K562 (cell line): ENCODE results near the gene SORT1. TPM values are rescaled to one million over a fixed set of nuclear protein-coding genes. Genes with fewer than 3 reads are reported as not detected.

Experiments used
- BMI1 ChIP-seq: fragments of 150-350 bp; IDR thresholded peaks from 2 replicates; pipeline ENCODE4 v1.6.1; 2014; ENCODE audit warnings: low read length
- CBFA2T2 ChIP-seq: fragments of 450-650 bp; conservative IDR thresholded peaks from 2 replicates; pipeline ENCODE4 v1.6.1; 2017; ENCODE audit warnings: mild to moderate bottlenecking
- CBX5 ChIP-seq: IDR thresholded peaks from 2 replicates; pipeline ENCODE4 v1.6.1; 2014; ENCODE audit warnings: low read depth, borderline replicate concordance
- COPS2 ChIP-seq: fragments of 450-650 bp; conservative IDR thresholded peaks from 2 replicates; pipeline ENCODE4 v1.6.1; 2016; ENCODE audit warnings: mild to moderate bottlenecking, moderate library complexity
- CREB5 ChIP-seq: fragments of 250-450 bp; sonication (Bioruptor Pico); IDR thresholded peaks from 2 replicates; pipeline ENCODE4 v1.5.0; 2020; ENCODE audit warnings: mild to moderate bottlenecking
- CTBP1 ChIP-seq: fragments of 450-650 bp; IDR thresholded peaks from 2 replicates; pipeline ENCODE4 v1.6.1; 2016; ENCODE audit warnings: borderline replicate concordance
- E2F5 ChIP-seq: sonication (generic); formaldehyde crosslinking; IDR thresholded peaks from 2 replicates; pipeline ENCODE4 v1.8.0; 2022; ENCODE audit warnings: mild to moderate bottlenecking, missing genetic modification reagents
- FOS ChIP-seq: IDR thresholded peaks from 3 replicates; pipeline ENCODE4 v1.6.1; 2011; ENCODE audit not compliant: insufficient read length; ENCODE audit errors: extremely low read depth
- GTF2B ChIP-seq: IDR thresholded peaks from 2 replicates; pipeline ENCODE4 v1.6.1; 2011; ENCODE audit not compliant: insufficient read length; ENCODE audit errors: extremely low read depth
- HMG20B ChIP-seq: fragments of 250-450 bp; sonication (Bioruptor Pico); IDR thresholded peaks from 2 replicates; pipeline ENCODE4 v1.5.0; 2021; ENCODE audit warnings: mild to moderate bottlenecking
- KLF13 ChIP-seq: fragments of 450-650 bp; IDR thresholded peaks from 2 replicates; pipeline ENCODE4 v1.6.1; 2016; ENCODE audit warnings: missing genetic modification characterization, low read depth, mild to moderate bottlenecking, missing compliant biosample characterization, moderate library complexity, borderline replicate concordance
- MLX ChIP-seq, 2 experiments: fragments of 450-650 bp in 1 of 2; sonication (generic) in 1 of 2; formaldehyde crosslinking; conservative IDR thresholded peaks; 2 replicates each; pipeline versions ENCODE4 v1.4.0 to v1.8.1; 2020 to 2022; ENCODE audit warnings: mild to moderate bottlenecking in 1 of 2, missing genetic modification reagents in 1 of 2
- PCBP2 ChIP-seq: fragments of 200-400 bp; formaldehyde crosslinking; IDR thresholded peaks from 2 replicates; pipeline ENCODE4 v1.6.1; 2018; ENCODE audit warnings: low read length, low read depth, mild to moderate bottlenecking, moderate library complexity; ENCODE audit not compliant: poor library complexity, severe bottlenecking
- RBM15 ChIP-seq: fragments of 200-400 bp; formaldehyde crosslinking; IDR thresholded peaks from 2 replicates; pipeline ENCODE4 v1.6.1; 2018; ENCODE audit warnings: mild to moderate bottlenecking, low read length, moderate library complexity; ENCODE audit not compliant: insufficient read depth
- SP1 ChIP-seq: sonication (generic); formaldehyde crosslinking; IDR thresholded peaks from 2 replicates; pipeline ENCODE4 v1.8.1; 2022; ENCODE audit warnings: mild to moderate bottlenecking, missing genetic modification reagents
- TAF15 ChIP-seq: fragments of 200-400 bp; formaldehyde crosslinking; IDR thresholded peaks from 2 replicates; pipeline ENCODE4 v1.6.1; 2017; ENCODE audit warnings: mild to moderate bottlenecking, low read depth, low read length, moderate library complexity
- ZNF311 ChIP-seq: fragments of 250-450 bp; sonication (Bioruptor Pico); IDR thresholded peaks from 2 replicates; pipeline ENCODE4 v1.4.0; 2020; ENCODE audit warnings: mild to moderate bottlenecking, moderate library complexity
- ZNF354B ChIP-seq: fragments of 250-450 bp; sonication (Bioruptor Pico); IDR thresholded peaks from 2 replicates; pipeline ENCODE4 v1.4.0; 2020
- ZNF41 ChIP-seq: fragments of 250-450 bp; sonication (Bioruptor Pico); conservative IDR thresholded peaks from 2 replicates; pipeline ENCODE4 v1.4.0; 2020; ENCODE audit warnings: mild to moderate bottlenecking
- ZNF449 ChIP-seq: fragments of 250-450 bp; sonication (Bioruptor Pico); IDR thresholded peaks from 2 replicates; pipeline ENCODE4 v1.8.0; 2022; ENCODE audit warnings: moderate library complexity, mild to moderate bottlenecking, inconsistent platforms
- polyA plus RNA-seq, 8 experiments: library from polyadenylated mRNA; depleted of rRNA in 4 of 8; stranded (reverse) in 5 of 8; unstranded in 3 of 8; fragments of >200 nt; fragmentation: Nextera tagmentation in 2 of 8; fragmentation: Illumina TruSeq in 1 of 8; extraction: Ambion mirVana in 2 of 8; extraction: Trizol in 1 of 8; gene quantifications; 2 replicates each; pipeline versions ENCODE4 v1.2.1 to v1.2.3, GENCODE V29; 2011 to 2014; ENCODE audit warnings: inconsistent platforms in 1 of 8, missing spikeins in 1 of 8
- total RNA-seq, 7 experiments: library from RNA; depleted of rRNA in 6 of 7; stranded (reverse); fragments of >200 nt in 6 of 7; fragmentation: Illumina TruSeq in 2 of 7; extraction: Trizol in 2 of 7; gene quantifications; 2 replicates each; pipeline versions ENCODE4 v1.2.1 to v1.2.3, GENCODE V29; 2011 to 2021; ENCODE audit warnings: low replicate concordance in 1 of 7

SORT1 gene
- total and polyA plus RNA-seq, 9 of the 15 experiments (the other 6 are each of a cell fraction or from before 2014, with no cell fraction given): 27.4 to 112 (median 65.0) TPM

GRCh38 chr1:109426281-109427170 lies 28.8 kb upstream of the SORT1 start, which contains the start of gene PSMA5 (continued):
- TF ChIP-seq FOS (peak; percentile 98), RBM15 (no peak), ZNF354B (no peak), CBFA2T2 (no peak), CTBP1 (peak; percentile 88), BMI1 (peak; percentile 78), MLX (CRISPR knock-in tag; conservative IDR thresholded peaks at IDR 0.05) (0 out of 4 replicates have a peak, but pooled peaks of 1 of the 2 experiments have one; percentile 65), ZNF449 (CRISPR knock-in tag) (no peak), CREB5 (no peak), COPS2 (no peak), CBX5 (no peak), SP1 (CRISPR knock-in tag) (peak; percentile 76), PCBP2 (no peak), ZNF311 (CRISPR knock-in tag) (no peak), TAF15 (no peak), ZNF41 (CRISPR knock-in tag) (no peak), GTF2B (peak; percentile 39), E2F5 (CRISPR knock-in tag) (no peak), HMG20B (no peak), KLF13 (tag) (0 out of 2 replicates have a peak, but pooled peaks have one; percentile 5)
